K562 (cell line): Measurements from ENCODE around the gene LPXN. TPM values are rescaled to one million over a fixed set of nuclear protein-coding genes. Genes with fewer than 3 reads are reported as not detected.

Experiments used
- ATAC-seq: fragments of 200-7000 bp; cut with Tn5 transposase; 3 replicates; pipeline ENCODE4 v1.9.1; 2020; ENCODE audit warnings: moderate library complexity
- BruUV-seq: library from RNA; stranded (reverse); fragments of 400-500 nt; replicated peaks from 2 replicates; lab custom pipeline; 2021; lab: Mats Ljungman, UMichigan
- CTCF ChIA-PET: fragments of 300-600 bp; formaldehyde crosslinking; extraction: SDS; loops from one replicate; lab custom pipeline; 2021; ENCODE audit warnings: low intra/inter-chr PET ratio; lab: Yijun Ruan, JAX
- POLR2A ChIA-PET: fragments of 300-600, 350-650 bp; sonication (Branson Sonifier 250); formaldehyde crosslinking; extraction: SDS; loops from one replicate; lab custom pipeline; 2021; ENCODE audit warnings: antibody characterized with exemption, inconsistent platforms; lab: Yijun Ruan, JAX
- DNase-seq, 4 experiments: peaks; one replicate each; pipeline versions ENCODE4 v3.0.0 to v3.0.0-alpha.2; 2011 to 2018; ENCODE audit warnings: low spot score in 3 of 4, mixed read lengths in 3 of 4; ENCODE audit errors: extremely low read depth in 1 of 4
- FAIRE-seq: peaks from 2 replicates; lab custom pipeline; 2011; peaks lifted over from hg19 to GRCh38; lab: Jason Lieb, UNC
- H2AFZ ChIP-seq: 2 replicates; pipeline ENCODE4 v1.6.0; 2011; ENCODE audit warnings: low read depth, low read length, control low read depth, inconsistent platforms
- H3K27ac ChIP-seq: fragments of 200-600 bp; 3 replicates; pipeline ENCODE4 v1.8.0; 2011; ENCODE audit warnings: low read depth, mild to moderate bottlenecking, control low read depth, inconsistent platforms, low read length, moderate library complexity, mixed read lengths; ENCODE audit errors: extremely low read depth
- H3K27me3 ChIP-seq, 2 experiments: fragments of 300-600 bp in 1 of 2; 2 replicates in 1 of 2; 3 replicates in 1 of 2; pipeline versions ENCODE4 v1.6.0 to v1.8.0; 2011; ENCODE audit warnings: inconsistent platforms in 2 of 2, low read length in 2 of 2, mild to moderate bottlenecking in 1 of 2, mixed read lengths in 1 of 2, moderate library complexity in 1 of 2; ENCODE audit not compliant: control insufficient read depth in 2 of 2, insufficient read depth in 2 of 2
- H3K36me3 ChIP-seq: fragments of 300-600 bp; 3 replicates; pipeline ENCODE4 v1.8.0; 2011; ENCODE audit warnings: mild to moderate bottlenecking, low read length, inconsistent platforms; ENCODE audit not compliant: control insufficient read depth, insufficient read depth
- H3K4me1 ChIP-seq, 2 experiments: fragments of 200-600 bp in 1 of 2; replicated peaks in 1 of 2; 2 replicates in 1 of 2; 3 replicates in 1 of 2; pipeline versions ENCODE4 v1.5.1 to v1.8.0; 2011; ENCODE audit warnings: inconsistent platforms in 2 of 2, low read length in 2 of 2, mild to moderate bottlenecking in 1 of 2, mixed read lengths in 1 of 2, moderate library complexity in 1 of 2; ENCODE audit not compliant: control insufficient read depth in 2 of 2, insufficient read depth in 2 of 2
- H3K4me2 ChIP-seq: 2 replicates; pipeline ENCODE4 v1.6.1; 2011; ENCODE audit warnings: low read length, control low read depth, inconsistent platforms, mixed read lengths; ENCODE audit not compliant: insufficient read depth
- H3K4me3 ChIP-seq: fragments of 200-600 bp; sonication (generic), shearing (Covaris generic); 2 replicates; pipeline ENCODE4 v1.5.1; 2016; ENCODE audit warnings: control low read depth, inconsistent platforms
- H3K79me2 ChIP-seq: fragments of 200-600 bp; 3 replicates; pipeline ENCODE4 v1.8.0; 2011; ENCODE audit warnings: low read length, inconsistent platforms; ENCODE audit not compliant: control insufficient read depth, insufficient read depth
- H3K9ac ChIP-seq, 2 experiments: 2 replicates each; pipeline versions ENCODE4 v1.6.0 to v1.6.1; 2011; ENCODE audit warnings: low read depth in 2 of 2, low read length in 2 of 2, control low read depth in 1 of 2, inconsistent platforms in 1 of 2, mild to moderate bottlenecking in 1 of 2, mixed read lengths in 1 of 2; ENCODE audit not compliant: insufficient read depth in 1 of 2
- H3K9me1 ChIP-seq: one replicate; pipeline ENCODE4 v1.6.0; 2011; ENCODE audit warnings: inconsistent platforms, mild to moderate bottlenecking, low read length, moderate library complexity; ENCODE audit not compliant: control insufficient read depth, insufficient read depth
- H3K9me3 ChIP-seq: replicated peaks from 2 replicates; pipeline ENCODE4 v1.5.1; 2011; ENCODE audit warnings: low read depth, low read length, inconsistent platforms; ENCODE audit not compliant: control insufficient read depth, insufficient read depth
- H4K20me1 ChIP-seq: replicated peaks from 2 replicates; pipeline ENCODE4 v1.6.1; 2011; ENCODE audit warnings: low read length, inconsistent platforms, mixed read lengths; ENCODE audit not compliant: control insufficient read depth, insufficient read depth
- BRCA1 ChIP-seq, 2 experiments: fragments of 450-650 bp in 1 of 2; sonication (generic) in 1 of 2; formaldehyde crosslinking in 1 of 2; IDR thresholded peaks; 2 replicates each; pipeline versions ENCODE4 v1.5.0 to v1.6.1; 2017 to 2020; ENCODE audit warnings: mild to moderate bottlenecking in 1 of 2, missing genetic modification reagents in 1 of 2
- BRD9 ChIP-seq: fragments of 450-650 bp; IDR thresholded peaks from 2 replicates; pipeline ENCODE4 v1.6.1; 2018; ENCODE audit warnings: low read depth; ENCODE audit not compliant: partially characterized antibody
- CREB1 ChIP-seq, 2 experiments: sonication (generic) in 1 of 2; formaldehyde crosslinking in 1 of 2; IDR thresholded peaks; 2 replicates each; pipeline versions ENCODE4 v1.6.1 to v1.8.0; 2012 to 2022; ENCODE audit warnings: inconsistent platforms in 1 of 2, mild to moderate bottlenecking in 1 of 2, missing genetic modification reagents in 1 of 2, moderate library complexity in 1 of 2
- DACH1 ChIP-seq: fragments of 450-650 bp; IDR thresholded peaks from 2 replicates; pipeline ENCODE4 v1.6.1; 2018; ENCODE audit not compliant: partially characterized antibody
- RBM25 ChIP-seq: fragments of 200-400 bp; formaldehyde crosslinking; IDR thresholded peaks from 2 replicates; pipeline ENCODE4 v1.6.1; 2018; ENCODE audit warnings: low read length, low read depth, moderate library complexity; ENCODE audit not compliant: severe bottlenecking
- RNF2 ChIP-seq: sonication (generic); IDR thresholded peaks from 2 replicates; pipeline ENCODE4 v1.6.1; 2016
- STAG1 ChIP-seq: sonication (generic); formaldehyde crosslinking; IDR thresholded peaks from 2 replicates; pipeline ENCODE4 v1.5.0; 2020; ENCODE audit warnings: missing genetic modification reagents, borderline replicate concordance
- ZFPM2 ChIP-seq: fragments of 250-450 bp; sonication (Bioruptor Pico); IDR thresholded peaks from 2 replicates; pipeline ENCODE4 v1.5.1; 2022; ENCODE audit warnings: mild to moderate bottlenecking
- ZNF436 ChIP-seq: fragments of 250-450, 450-650 bp; sonication (Bioruptor Pico); formaldehyde crosslinking; IDR thresholded peaks from 2 replicates; pipeline ENCODE4 v1.7.0; 2020; ENCODE audit warnings: mild to moderate bottlenecking
- WGBS: fragments of 100-300 bp; shearing (Covaris generic); methylation state at CpG from one replicate; pipeline ENCODE4 v1.1.6; 2016; ENCODE audit warnings: low coverage, mixed read lengths; ENCODE audit not compliant: insufficient coverage; ENCODE audit errors: missing lambda C conversion rate; 5-methylcytosine and 5-hydroxymethylcytosine counted together
- in situ Hi-C: fragments of 300-500 bp; cut with MboI; formaldehyde crosslinking; loops from 4 replicates; pipeline ENCODE4 v1.15.0; 2018; ENCODE audit warnings: inconsistent platforms, mixed read lengths
- intact Hi-C: fragments of 100-400 bp; cut with micrococcal nuclease; formaldehyde crosslinking; loops from 2 replicates; pipeline ENCODE4 v1.14.2; 2022
- polyA plus RNA-seq, 8 experiments: library from polyadenylated mRNA; depleted of rRNA in 4 of 8; stranded (reverse) in 5 of 8; unstranded in 3 of 8; fragments of >200 nt; fragmentation: Nextera tagmentation in 2 of 8; fragmentation: Illumina TruSeq in 1 of 8; extraction: Ambion mirVana in 2 of 8; extraction: Trizol in 1 of 8; gene quantifications; 2 replicates each; pipeline versions ENCODE4 v1.2.1 to v1.2.3, GENCODE V29; 2011 to 2014; ENCODE audit warnings: inconsistent platforms in 1 of 8, missing spikeins in 1 of 8
- total RNA-seq, 7 experiments: library from RNA; depleted of rRNA in 6 of 7; stranded (reverse); fragments of >200 nt in 6 of 7; fragmentation: Illumina TruSeq in 2 of 7; extraction: Trizol in 2 of 7; gene quantifications; 2 replicates each; pipeline versions ENCODE4 v1.2.1 to v1.2.3, GENCODE V29; 2011 to 2021; ENCODE audit warnings: low replicate concordance in 1 of 7
- TF ChIP-seq, protein P1 (sequence below), 2 experiments: fragments of 450-650 bp; IDR thresholded peaks; 2 replicates each; pipeline ENCODE4 v1.6.1; 2016; ENCODE audit warnings: mild to moderate bottlenecking in 2 of 2, borderline replicate concordance in 1 of 2, low read depth in 1 of 2, moderate library complexity in 1 of 2
- TF ChIP-seq, protein P2 (sequence below), 2 experiments: fragments of 450-650 bp; IDR thresholded peaks; 2 replicates each; pipeline ENCODE4 v1.6.1; 2016

The LPXN gene
- total and polyA plus RNA-seq, 9 of the 15 experiments (the other 6 are each of a cell fraction or from before 2014, with no cell fraction given): 0.73 to 3.1 (median 2.0) TPM

DNA sequence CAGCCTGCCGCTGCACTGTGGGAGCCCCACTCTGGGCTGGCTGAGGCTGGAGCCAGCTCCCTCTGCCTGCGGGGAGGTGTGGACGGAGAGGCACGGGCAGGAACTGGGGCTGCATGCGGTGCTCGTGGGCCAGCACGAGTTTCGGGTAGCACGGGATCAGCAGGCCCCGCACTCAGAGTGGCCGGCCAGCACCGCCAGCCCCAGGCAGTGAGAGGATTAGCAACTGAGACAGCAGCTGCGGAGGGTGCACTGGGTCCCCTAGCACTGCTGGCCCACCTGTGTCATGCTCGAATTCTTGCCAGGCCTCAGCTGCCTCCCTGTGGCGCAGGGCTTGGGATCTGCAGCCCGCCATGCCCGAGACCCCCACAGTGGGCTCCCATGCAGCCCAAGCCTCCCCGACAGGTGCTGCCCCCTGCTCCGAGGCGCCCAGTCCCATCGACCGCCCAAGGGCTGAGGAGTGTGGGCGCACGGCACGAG lies 43.8 kb downstream of the LPXN start:
- in situ Hi-C loops: no loop called here
- ATAC-seq: no peak
- ChIA-PET POLR2A (interaction anchor here (0.7 kb wide), 1 partner anchor 12 kb away, joined by 4 read pairs; no protein-coding TSS in a partner anchor), CTCF (interaction anchor here (0.6 kb wide), 1 partner anchor 11 kb away, joined by 4 read pairs; no protein-coding TSS in a partner anchor)
- DNase-seq: no peak
- 23% methylated on average over 14 of the region's 25 CpGs for WGBS
- Histone ChIP-seq H3K27me3 (peaks cover 0 to 5% of the 10 kb centered on the region in 2 experiments; a peak in 1 of 5 replicates), H3K27ac (no peak overlapping the region), H3K4me3 (no peak overlapping the region), H3K4me2 (no peak overlapping the region), H3K9me3 (no peaks in the 10 kb centered on the region), H3K4me1 (no peaks in the 10 kb centered on the region; a peak in 1 of 5 replicates), H3K9ac (no peak overlapping the region), H3K36me3 (no peaks in the 10 kb centered on the region), H4K20me1 (no peaks in the 10 kb centered on the region), H3K9me1 (no peaks in the 10 kb centered on the region), H3K79me2 (no peaks in the 10 kb centered on the region), H2AFZ (no peak overlapping the region)
- BruUV-seq: no TSS peak
- intact Hi-C loops: no loop called here
- TF ChIP-seq STAG1 (CRISPR knock-in tag) (no peak), DACH1 (no peak), CREB1 (IDR thresholded peaks at IDR 0.05) (no peak), CREB1 (CRISPR knock-in tag; IDR thresholded peaks at IDR 0.05) (no peak), BRD9 (no peak), RBM25 (no peak), ZFPM2 (CRISPR knock-in tag) (no peak), ZNF436 (CRISPR knock-in tag) (no peak), RNF2 (no peak), BRCA1 (IDR thresholded peaks at IDR 0.05) (no peak), BRCA1 (CRISPR knock-in tag; IDR thresholded peaks at IDR 0.05) (no peak)
- TF ChIP-seq, protein P1, sequence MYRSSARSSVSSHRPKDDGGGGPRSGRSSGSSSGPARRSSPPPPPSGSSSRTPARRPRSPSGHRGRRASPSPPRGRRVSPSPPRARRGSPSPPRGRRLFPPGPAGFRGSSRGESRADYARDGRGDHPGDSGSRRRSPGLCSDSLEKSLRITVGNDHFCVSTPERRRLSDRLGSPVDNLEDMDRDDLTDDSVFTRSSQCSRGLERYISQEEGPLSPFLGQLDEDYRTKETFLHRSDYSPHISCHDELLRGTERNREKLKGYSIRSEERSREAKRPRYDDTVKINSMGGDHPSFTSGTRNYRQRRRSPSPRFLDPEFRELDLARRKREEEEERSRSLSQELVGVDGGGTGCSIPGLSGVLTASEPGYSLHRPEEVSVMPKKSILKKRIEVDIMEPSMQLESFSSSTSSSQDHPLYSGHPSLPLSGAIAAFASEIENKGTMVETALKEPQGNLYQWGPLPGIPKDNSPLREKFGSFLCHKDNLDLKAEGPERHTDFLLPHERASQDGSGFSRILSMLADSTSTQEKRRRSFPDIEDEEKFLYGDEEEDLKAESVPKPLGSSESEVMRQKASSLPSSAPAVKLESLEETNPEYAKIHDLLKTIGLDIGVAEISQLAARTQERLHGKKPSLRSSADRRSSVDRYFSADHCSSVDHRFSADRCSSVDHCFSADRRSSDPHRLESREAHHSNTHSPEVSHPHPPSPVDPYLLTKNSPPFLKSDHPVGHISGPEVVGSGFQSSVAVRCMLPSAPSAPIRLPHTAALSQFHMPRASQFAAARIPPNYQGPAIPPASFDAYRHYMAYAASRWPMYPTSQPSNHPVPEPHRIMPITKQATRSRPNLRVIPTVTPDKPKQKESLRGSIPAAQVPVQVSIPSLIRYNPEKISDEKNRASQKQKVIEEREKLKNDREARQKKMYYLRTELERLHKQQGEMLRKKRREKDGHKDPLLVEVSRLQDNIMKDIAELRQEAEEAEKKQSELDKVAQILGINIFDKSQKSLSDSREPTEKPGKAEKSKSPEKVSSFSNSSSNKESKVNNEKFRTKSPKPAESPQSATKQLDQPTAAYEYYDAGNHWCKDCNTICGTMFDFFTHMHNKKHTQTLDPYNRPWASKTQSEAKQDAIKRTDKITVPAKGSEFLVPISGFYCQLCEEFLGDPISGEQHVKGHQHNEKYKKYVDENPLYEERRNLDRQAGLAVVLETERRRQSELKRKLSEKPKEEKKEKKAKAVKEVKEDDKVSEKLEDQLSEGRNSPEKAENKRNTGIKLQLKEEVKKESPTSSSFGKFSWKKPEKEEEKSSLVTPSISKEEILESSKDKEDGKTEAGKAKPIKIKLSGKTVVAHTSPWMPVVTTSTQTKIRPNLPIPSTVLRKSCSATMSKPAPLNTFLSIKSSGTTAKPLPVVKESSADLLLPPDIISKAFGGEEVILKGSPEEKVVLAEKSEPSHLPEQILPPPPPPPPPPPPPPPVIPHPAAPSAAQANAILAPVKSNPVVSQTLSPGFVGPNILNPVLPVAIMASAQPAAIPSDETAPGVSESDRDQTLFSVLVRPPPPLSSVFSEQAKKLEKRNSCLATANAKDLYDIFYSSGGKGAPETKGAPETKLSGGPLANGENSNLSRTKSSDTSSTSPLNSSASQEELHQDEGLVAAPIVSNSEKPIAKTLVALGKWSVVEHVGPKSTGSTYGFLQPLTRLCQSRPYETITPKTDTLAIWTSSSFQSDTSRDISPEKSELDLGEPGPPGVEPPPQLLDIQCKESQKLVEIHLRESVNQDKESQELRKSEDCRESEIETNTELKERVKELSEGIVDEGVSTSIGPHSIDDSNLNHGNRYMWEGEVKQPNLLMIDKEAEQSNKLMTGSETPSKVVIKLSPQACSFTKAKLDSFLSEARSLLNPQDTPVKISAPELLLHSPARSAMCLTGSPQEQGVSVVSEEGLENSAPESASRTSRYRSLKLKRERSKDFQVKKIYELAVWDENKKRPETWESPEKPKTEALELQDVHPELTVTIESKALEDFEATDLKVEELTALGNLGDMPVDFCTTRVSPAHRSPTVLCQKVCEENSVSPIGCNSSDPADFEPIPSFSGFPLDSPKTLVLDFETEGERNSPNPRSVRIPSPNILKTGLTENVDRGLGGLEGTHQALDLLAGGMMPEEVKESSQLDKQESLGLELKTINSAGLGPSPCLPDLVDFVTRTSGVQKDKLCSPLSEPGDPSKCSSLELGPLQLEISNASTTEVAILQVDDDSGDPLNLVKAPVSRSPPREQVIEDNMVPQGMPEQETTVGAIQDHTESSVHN (IDR thresholded peaks at IDR 0.05; ENCODE audit: borderline replicate concordance in 1 of 2, low read depth in 1 of 2): no peak
- TF ChIP-seq, protein P2, sequence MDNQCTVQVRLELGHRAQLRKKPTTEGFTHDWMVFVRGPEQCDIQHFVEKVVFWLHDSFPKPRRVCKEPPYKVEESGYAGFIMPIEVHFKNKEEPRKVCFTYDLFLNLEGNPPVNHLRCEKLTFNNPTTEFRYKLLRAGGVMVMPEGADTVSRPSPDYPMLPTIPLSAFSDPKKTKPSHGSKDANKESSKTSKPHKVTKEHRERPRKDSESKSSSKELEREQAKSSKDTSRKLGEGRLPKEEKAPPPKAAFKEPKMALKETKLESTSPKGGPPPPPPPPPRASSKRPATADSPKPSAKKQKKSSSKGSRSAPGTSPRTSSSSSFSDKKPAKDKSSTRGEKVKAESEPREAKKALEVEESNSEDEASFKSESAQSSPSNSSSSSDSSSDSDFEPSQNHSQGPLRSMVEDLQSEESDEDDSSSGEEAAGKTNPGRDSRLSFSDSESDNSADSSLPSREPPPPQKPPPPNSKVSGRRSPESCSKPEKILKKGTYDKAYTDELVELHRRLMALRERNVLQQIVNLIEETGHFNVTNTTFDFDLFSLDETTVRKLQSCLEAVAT (IDR thresholded peaks at IDR 0.05): no peak
- no peak for FAIRE-seq
